Measurements from ENCODE around the gene ZNF141. TPM values are rescaled to one million over a fixed set of nuclear protein-coding genes. Genes with fewer than 3 reads are reported as not detected.
"Not testable (repeated sequence)": the region's sequence is repeated elsewhere in the genome, so short reads cannot be mapped to it uniquely, and the experiment has no call there.

ZNF141 gene
- polyA plus RNA-seq, result 1 to 10 TPM; 1.8 to 3.7 TPM

GRCh38 chr4:337143-337931 is at the start of gene ZNF141:
TSS of gene ZNF141 (plus strand) at chr4:337814. CDS start at chr4:337984, 170 bp downstream.
- H3K4me3 ChIP-seq (ENCODE audit: low read depth in 1 of 2, low read length in 2 of 2), result peak within 1 kb of the TSS; percentile 83 to 97
- H3K27ac ChIP-seq (ENCODE audit: low read depth in 2 of 2, low read length in 1 of 2), result peak within 1 kb of the TSS; percentile 90 to 91
- no peaks in the 10 kb centered on the region for H3K9me3 ChIP-seq (ENCODE audit: control insufficient read depth in 2 of 2, insufficient read depth in 1 of 2, low read depth in 1 of 2, low read length in 1 of 2)
- peaks cover 0 to 7% of the 10 kb centered on the region in 2 donors for H3K4me1 ChIP-seq (ENCODE audit: control insufficient read depth in 2 of 2, insufficient read depth in 2 of 2, low read length in 1 of 2)
- WGBS, 2 donors, result 0 to 1% methylated on average over 59 of the region's 59 CpGs
- no peaks in the 10 kb centered on the region for H3K27me3 ChIP-seq (ENCODE audit: control insufficient read depth in 1 of 2, insufficient read depth in 2 of 2, low read length in 2 of 2)
- H3K36me3 ChIP-seq (ENCODE audit: control insufficient read depth in 2 of 2, insufficient read depth in 2 of 2, low read length in 1 of 2), result no peaks in the 10 kb centered on the region

DNA sequence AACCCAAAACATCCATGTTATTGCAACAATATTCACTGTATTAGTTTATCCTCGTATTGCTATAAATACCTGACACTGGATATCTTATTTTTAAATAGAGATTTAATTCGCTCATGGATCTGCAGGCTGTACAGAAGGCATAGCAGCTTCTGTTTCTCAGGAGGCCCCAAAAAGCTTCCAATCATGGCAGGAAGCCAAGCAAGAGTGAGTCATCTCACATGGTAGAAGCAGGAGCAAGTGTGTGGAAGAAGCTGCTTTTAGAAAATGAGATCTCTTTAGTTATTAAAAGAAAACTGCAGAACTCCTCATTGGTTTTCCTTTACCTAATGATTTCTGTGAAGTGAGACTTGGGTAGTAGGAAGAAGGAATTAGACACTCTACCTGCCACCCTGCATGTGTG is 48.7 kb upstream of the ZNF141 start:
- Histone ChIP-seq H3K27me3 (ENCODE audit: control insufficient read depth in 1 of 2, insufficient read depth in 2 of 2, low read length in 2 of 2) (no peaks in the 10 kb centered on the region), H3K36me3 (ENCODE audit: control insufficient read depth in 2 of 2, insufficient read depth in 2 of 2, low read length in 1 of 2) (no peaks in the 10 kb centered on the region), H3K4me1 (ENCODE audit: control insufficient read depth in 2 of 2, insufficient read depth in 2 of 2, low read length in 1 of 2) (no peaks in the 10 kb centered on the region), H3K9me3 (ENCODE audit: control insufficient read depth in 2 of 2, insufficient read depth in 1 of 2, low read depth in 1 of 2, low read length in 1 of 2) (peaks cover 0 to 7% of the 10 kb centered on the region in 2 donors), H3K27ac (ENCODE audit: low read depth in 2 of 2, low read length in 1 of 2) (no peak overlapping the region), H3K4me3 (ENCODE audit: low read depth in 1 of 2, low read length in 2 of 2) (no peak overlapping the region)
- 90 to 91% methylated on average over 2 of the region's 2 CpGs for WGBS, 2 donors

- H3K27me3 ChIP-seq (ENCODE audit: control insufficient read depth in 1 of 2, insufficient read depth in 2 of 2, low read length in 2 of 2), result no peaks in the 10 kb centered on the region
- peaks cover 0 to 3% of the 10 kb centered on the region in 2 donors for H3K9me3 ChIP-seq (ENCODE audit: control insufficient read depth in 2 of 2, insufficient read depth in 1 of 2, low read depth in 1 of 2, low read length in 1 of 2)
- no peak overlapping the region for H3K4me3 ChIP-seq (ENCODE audit: low read depth in 1 of 2, low read length in 2 of 2)
- no peaks in the 10 kb centered on the region for H3K36me3 ChIP-seq (ENCODE audit: control insufficient read depth in 2 of 2, insufficient read depth in 2 of 2, low read length in 1 of 2)
- 94 to 95% methylated on average over 3 of the region's 3 CpGs for WGBS, 2 donors
- H3K4me1 ChIP-seq (ENCODE audit: control insufficient read depth in 2 of 2, insufficient read depth in 2 of 2, low read length in 1 of 2), result no peaks in the 10 kb centered on the region
- H3K27ac ChIP-seq (ENCODE audit: low read depth in 2 of 2, low read length in 1 of 2), result no peak overlapping the region
Observed at GRCh38 chr4:294732-295131, 42.9 kb upstream of the ZNF141 start.

- no peak overlapping the region for H3K4me3 ChIP-seq (ENCODE audit: low read depth in 1 of 2, low read length in 2 of 2)
- H3K36me3 ChIP-seq (ENCODE audit: control insufficient read depth in 2 of 2, insufficient read depth in 2 of 2, low read length in 1 of 2), result no peaks in the 10 kb centered on the region
- peaks cover 0 to 11% of the 10 kb centered on the region in 2 donors for H3K9me3 ChIP-seq (ENCODE audit: control insufficient read depth in 2 of 2, insufficient read depth in 1 of 2, low read depth in 1 of 2, low read length in 1 of 2)
- no peaks in the 10 kb centered on the region for H3K27me3 ChIP-seq (ENCODE audit: control insufficient read depth in 1 of 2, insufficient read depth in 2 of 2, low read length in 2 of 2)
- no peak overlapping the region for H3K27ac ChIP-seq (ENCODE audit: low read depth in 2 of 2, low read length in 1 of 2)
- 94 to 95% methylated on average over 4 of the region's 4 CpGs for WGBS, 2 donors
- H3K4me1 ChIP-seq (ENCODE audit: control insufficient read depth in 2 of 2, insufficient read depth in 2 of 2, low read length in 1 of 2), result no peaks in the 10 kb centered on the region
Observed at GRCh38 chr4:302381-302780, 35.2 kb upstream of the ZNF141 start.

DNA sequence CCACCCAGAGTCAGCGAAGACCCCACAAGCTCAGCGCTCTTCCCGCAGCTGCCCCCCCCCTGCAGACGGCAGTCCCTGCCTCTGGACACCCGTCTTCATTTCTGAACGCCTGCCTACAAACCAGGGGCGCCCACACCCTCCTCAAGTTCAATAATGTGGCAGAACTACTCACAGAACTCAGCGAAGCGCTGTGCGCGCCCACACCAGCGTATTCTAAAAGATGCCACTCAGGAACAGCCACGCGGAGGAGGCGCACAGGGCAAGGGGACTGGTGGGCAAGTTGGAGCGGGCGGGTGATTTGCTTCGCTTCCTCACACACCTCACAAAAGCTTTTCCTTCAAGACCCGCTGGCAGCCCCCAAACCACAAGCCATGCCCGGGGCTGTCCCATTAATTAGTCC is 33.1 kb upstream of the ZNF141 start:
- H3K9me3 ChIP-seq (ENCODE audit: control insufficient read depth in 2 of 2, insufficient read depth in 1 of 2, low read depth in 1 of 2, low read length in 1 of 2), result peaks cover 0 to 11% of the 10 kb centered on the region in 2 donors
- WGBS, 2 donors, result 15 to 21% methylated on average over 19 to 20 of the region's 20 CpGs
- not testable (repeated sequence) for H3K27ac ChIP-seq (ENCODE audit: low read depth in 2 of 2, low read length in 1 of 2); H3K27me3 ChIP-seq (ENCODE audit: control insufficient read depth in 1 of 2, insufficient read depth in 2 of 2, low read length in 2 of 2); H3K4me1 ChIP-seq (ENCODE audit: control insufficient read depth in 2 of 2, insufficient read depth in 2 of 2, low read length in 1 of 2); H3K36me3 ChIP-seq (ENCODE audit: control insufficient read depth in 2 of 2, insufficient read depth in 2 of 2, low read length in 1 of 2)
- peak overlapping the region; percentile 59 to 71 for H3K4me3 ChIP-seq (ENCODE audit: low read depth in 1 of 2, low read length in 2 of 2)

GRCh38 chr4:304969-305680 is 32.5 kb upstream of the ZNF141 start, which contains the start of gene ZNF732:
TSS of gene ZNF732 (minus strand) at chr4:305474. CDS start at chr4:305310, 164 bp downstream.
- Histone ChIP-seq H3K27ac (ENCODE audit: low read depth in 2 of 2, low read length in 1 of 2) (peak within 1 kb of the TSS in 1 of 2 donors; percentile 28), H3K27me3 (ENCODE audit: control insufficient read depth in 1 of 2, insufficient read depth in 2 of 2, low read length in 2 of 2) (no peaks in the 10 kb centered on the region), H3K9me3 (ENCODE audit: control insufficient read depth in 2 of 2, insufficient read depth in 1 of 2, low read depth in 1 of 2, low read length in 1 of 2) (peaks cover 0 to 11% of the 10 kb centered on the region in 2 donors), H3K36me3 (ENCODE audit: control insufficient read depth in 2 of 2, insufficient read depth in 2 of 2, low read length in 1 of 2) (no peaks in the 10 kb centered on the region), H3K4me3 (ENCODE audit: low read depth in 1 of 2, low read length in 2 of 2) (peak within 1 kb of the TSS; percentile 59 to 71), H3K4me1 (ENCODE audit: control insufficient read depth in 2 of 2, insufficient read depth in 2 of 2, low read length in 1 of 2) (no peaks in the 10 kb centered on the region)
- 7 to 12% methylated on average over 52 to 53 of the region's 53 CpGs for WGBS, 2 donors

GRCh38 chr4:306551-306961 is 31.1 kb upstream of the ZNF141 start:
- Histone ChIP-seq H3K27me3 (ENCODE audit: control insufficient read depth in 1 of 2, insufficient read depth in 2 of 2, low read length in 2 of 2) (no peaks in the 10 kb centered on the region), H3K4me1 (ENCODE audit: control insufficient read depth in 2 of 2, insufficient read depth in 2 of 2, low read length in 1 of 2) (no peaks in the 10 kb centered on the region), H3K9me3 (ENCODE audit: control insufficient read depth in 2 of 2, insufficient read depth in 1 of 2, low read depth in 1 of 2, low read length in 1 of 2) (peaks cover 0 to 11% of the 10 kb centered on the region in 2 donors), H3K4me3 (ENCODE audit: low read depth in 1 of 2, low read length in 2 of 2) (no peak overlapping the region), H3K36me3 (ENCODE audit: control insufficient read depth in 2 of 2, insufficient read depth in 2 of 2, low read length in 1 of 2) (no peaks in the 10 kb centered on the region), H3K27ac (ENCODE audit: low read depth in 2 of 2, low read length in 1 of 2) (no peak overlapping the region)
- 78 to 81% methylated on average over 3 of the region's 3 CpGs for WGBS, 2 donors

DNA sequence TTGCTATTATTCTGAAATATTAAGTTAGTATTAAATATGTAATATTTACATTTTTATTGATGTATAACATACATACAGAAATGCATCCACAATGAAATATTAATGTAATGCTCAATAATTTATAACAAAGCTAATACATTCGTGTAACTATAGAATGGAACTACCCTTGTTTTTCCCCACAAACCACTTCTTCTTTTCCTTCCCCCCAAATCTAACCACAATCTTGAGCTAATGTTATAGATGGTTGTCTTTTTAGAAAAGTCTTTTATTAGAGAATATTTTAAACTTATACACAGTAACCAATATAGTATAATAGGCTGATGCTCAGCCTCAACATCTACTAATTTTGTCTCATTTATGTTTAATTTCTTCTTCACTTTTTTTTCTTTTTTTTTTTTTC is 27.8 kb upstream of the ZNF141 start:
- H3K27me3 ChIP-seq (ENCODE audit: control insufficient read depth in 1 of 2, insufficient read depth in 2 of 2, low read length in 2 of 2), result no peaks in the 10 kb centered on the region
- H3K4me3 ChIP-seq (ENCODE audit: low read depth in 1 of 2, low read length in 2 of 2), result no peak overlapping the region
- WGBS, 2 donors, result 72 to 77% methylated on average over 1 of the region's 1 CpG
- no peaks in the 10 kb centered on the region for H3K36me3 ChIP-seq (ENCODE audit: control insufficient read depth in 2 of 2, insufficient read depth in 2 of 2, low read length in 1 of 2)
- H3K9me3 ChIP-seq (ENCODE audit: control insufficient read depth in 2 of 2, insufficient read depth in 1 of 2, low read depth in 1 of 2, low read length in 1 of 2), result peaks cover 0 to 11% of the 10 kb centered on the region in 2 donors
- no peak overlapping the region for H3K27ac ChIP-seq (ENCODE audit: low read depth in 2 of 2, low read length in 1 of 2)
- no peaks in the 10 kb centered on the region for H3K4me1 ChIP-seq (ENCODE audit: control insufficient read depth in 2 of 2, insufficient read depth in 2 of 2, low read length in 1 of 2)

GRCh38 chr4:314296-314903 is 23.2 kb upstream of the ZNF141 start:
- no peaks in the 10 kb centered on the region for H3K36me3 ChIP-seq (ENCODE audit: control insufficient read depth in 2 of 2, insufficient read depth in 2 of 2, low read length in 1 of 2)
- H3K4me1 ChIP-seq (ENCODE audit: control insufficient read depth in 2 of 2, insufficient read depth in 2 of 2, low read length in 1 of 2), result no peaks in the 10 kb centered on the region
- 77 to 80% methylated on average over 1 of the region's 1 CpG for WGBS, 2 donors
- no peak overlapping the region for H3K27ac ChIP-seq (ENCODE audit: low read depth in 2 of 2, low read length in 1 of 2)
- no peaks in the 10 kb centered on the region for H3K27me3 ChIP-seq (ENCODE audit: control insufficient read depth in 1 of 2, insufficient read depth in 2 of 2, low read length in 2 of 2)
- H3K4me3 ChIP-seq (ENCODE audit: low read depth in 1 of 2, low read length in 2 of 2), result no peak overlapping the region
- H3K9me3 ChIP-seq (ENCODE audit: control insufficient read depth in 2 of 2, insufficient read depth in 1 of 2, low read depth in 1 of 2, low read length in 1 of 2), result peaks cover 4 to 9% of the 10 kb centered on the region in 2 donors

All from esophagus (tissue), 2 donors.